ENCODE measurements around the gene PGAP3. TPM values are rescaled to one million over a fixed set of nuclear protein-coding genes. Genes with fewer than 3 reads are reported as not detected.
A peak's percentile ranks its signal among the peaks of the same experiment; 100 is the strongest.

The PGAP3 gene
- total RNA-seq, 6 donors from 2014 or later: 15.2 to 64.0 (median 27.9) TPM

GRCh38 chr17:39662551-39663339 lies 25.1 kb downstream of the PGAP3 start:
- TF ChIP-seq CTCF (IDR thresholded peaks at IDR 0.05) (no peak), POLR2A (IDR thresholded peaks at IDR 0.05) (no peak)
- DNase-seq (peak; percentile 57 to 75), ATAC-seq (ENCODE audit: low FRiP score in 2 of 2) (no peak)
- Histone ChIP-seq H3K27me3 (peaks cover 0 to 8% (median 6%) of the 10 kb centered on the region in 4 donors), H3K9me3 (no peaks in the 10 kb centered on the region), H3K27ac (peak overlapping the region; percentile 77 to 91 (median 88)), H3K4me1 (peaks cover 92 to 99% (median 94%) of the 10 kb centered on the region in 4 donors), H3K36me3 (peaks cover 5 to 50% (median 31%) of the 10 kb centered on the region in 4 donors), H3K4me3 (peak overlapping the region in 1 of 4 donors; percentile 30)
- WGBS, 2 donors: 61 to 81% methylated on average over 11 to 21 of the region's 22 CpGs

GRCh38 chr17:39661744-39662541 lies 25.9 kb downstream of the PGAP3 start:
- TF ChIP-seq EP300 (IDR thresholded peaks at IDR 0.05): no peak
- TF ChIP-seq POLR2AphosphoS5 (IDR thresholded peaks at IDR 0.05): no peak
- no peak for TF ChIP-seq CTCF (IDR thresholded peaks at IDR 0.05)
- TF ChIP-seq POLR2A (IDR thresholded peaks at IDR 0.05): no peak
- H3K27ac ChIP-seq: peak overlapping the region; percentile 77 to 91 (median 88)

GRCh38 chr17:39660397-39661385 lies 27.2 kb downstream of the PGAP3 start:
- peak in 1 of 2 donors; percentile 57 for ATAC-seq (ENCODE audit: low FRiP score in 2 of 2)
- peak overlapping the region; percentile 77 to 91 (median 88) for H3K27ac ChIP-seq
- WGBS, 2 donors: 76 to 87% methylated on average over 22 to 33 of the region's 35 CpGs
- DNase-seq: peak; percentile 55 to 63
- H3K4me3 ChIP-seq: peak overlapping the region in 2 of 4 donors; percentile 3 to 30
- peaks cover 73 to 90% (median 80%) of the 10 kb centered on the region in 4 donors for H3K4me1 ChIP-seq
- H3K36me3 ChIP-seq: peaks cover 5 to 66% (median 40%) of the 10 kb centered on the region in 4 donors
- no peak for TF ChIP-seq POLR2A (IDR thresholded peaks at IDR 0.05)
- TF ChIP-seq POLR2AphosphoS5 (IDR thresholded peaks at IDR 0.05): peak; percentile 75 to 87
- TF ChIP-seq EP300 (IDR thresholded peaks at IDR 0.05): peak in 2 of 4 donors; percentile 79 to 81
- H3K9me3 ChIP-seq: no peaks in the 10 kb centered on the region
- no peaks in the 10 kb centered on the region for H3K27me3 ChIP-seq

More at GRCh38 chr17:39661744-39662541, 25.9 kb downstream of the PGAP3 start:
- H3K36me3 ChIP-seq: peaks cover 5 to 57% (median 34%) of the 10 kb centered on the region in 4 donors
- ATAC-seq (ENCODE audit: low FRiP score in 2 of 2): no peak
- peaks cover 0 to 3% (median 0%) of the 10 kb centered on the region in 4 donors for H3K27me3 ChIP-seq
- DNase-seq: no peak
- peaks cover 85 to 94% (median 89%) of the 10 kb centered on the region in 4 donors for H3K4me1 ChIP-seq
- 77 to 85% methylated on average over 7 to 8 of the region's 8 CpGs for WGBS, 2 donors
- peak overlapping the region in 1 of 4 donors; percentile 30 for H3K4me3 ChIP-seq
- H3K9me3 ChIP-seq: no peaks in the 10 kb centered on the region

GRCh38 chr17:39660011-39660360 lies 27.9 kb downstream of the PGAP3 start:
- Histone ChIP-seq H3K4me1 (peaks cover 66 to 83% (median 76%) of the 10 kb centered on the region in 4 donors), H3K4me3 (peak overlapping the region in 2 of 4 donors; percentile 3 to 30), H3K36me3 (peaks cover 5 to 66% (median 42%) of the 10 kb centered on the region in 4 donors), H3K27ac (peak overlapping the region; percentile 77 to 91 (median 88)), H3K9me3 (no peaks in the 10 kb centered on the region), H3K27me3 (no peaks in the 10 kb centered on the region)
- DNase-seq: no peak
- ATAC-seq (ENCODE audit: low FRiP score in 2 of 2): no peak
- 76 to 86% methylated on average over 1 to 5 of the region's 5 CpGs for WGBS, 2 donors
- no peak for TF ChIP-seq CTCF (IDR thresholded peaks at IDR 0.05)
- TF ChIP-seq POLR2AphosphoS5 (IDR thresholded peaks at IDR 0.05): no peak
- no peak for TF ChIP-seq EP300 (IDR thresholded peaks at IDR 0.05)
- no peak for TF ChIP-seq POLR2A (IDR thresholded peaks at IDR 0.05)

Data from upper lobe of left lung (tissue), 6 donors.